RPMI7951 (cell line): ENCODE results near the gene ZNF319. TPM values are rescaled to one million over a fixed set of nuclear protein-coding genes. Genes with fewer than 3 reads are reported as not detected.

ENCODE experiments used
- DNase-seq: peaks from one replicate; pipeline ENCODE4 v3.0.0-alpha.2; 2012; ENCODE audit warnings: low read depth
- total RNA-seq: library from RNA; depleted of rRNA; stranded (reverse); fragments of >200 nt; shearing (Covaris generic); gene quantifications from 2 replicates; pipeline ENCODE4 v1.2.3, GENCODE V29; 2014; rRNA removed

ZNF319 gene
- total RNA-seq = 1.1 and 1.3 TPM in 2 replicates

- DNase-seq = no peak
Measured at GRCh38 chr16:57999971-58000705, at the start of gene ZNF319. Gene ZNF319 (minus strand): TSS chr16:58000672. CDS start chr16:57998265, 2,407 bp downstream.

- no peak for DNase-seq
Measured at GRCh38 chr16:58049232-58050185, 49.0 kb upstream of the ZNF319 start.

DNA sequence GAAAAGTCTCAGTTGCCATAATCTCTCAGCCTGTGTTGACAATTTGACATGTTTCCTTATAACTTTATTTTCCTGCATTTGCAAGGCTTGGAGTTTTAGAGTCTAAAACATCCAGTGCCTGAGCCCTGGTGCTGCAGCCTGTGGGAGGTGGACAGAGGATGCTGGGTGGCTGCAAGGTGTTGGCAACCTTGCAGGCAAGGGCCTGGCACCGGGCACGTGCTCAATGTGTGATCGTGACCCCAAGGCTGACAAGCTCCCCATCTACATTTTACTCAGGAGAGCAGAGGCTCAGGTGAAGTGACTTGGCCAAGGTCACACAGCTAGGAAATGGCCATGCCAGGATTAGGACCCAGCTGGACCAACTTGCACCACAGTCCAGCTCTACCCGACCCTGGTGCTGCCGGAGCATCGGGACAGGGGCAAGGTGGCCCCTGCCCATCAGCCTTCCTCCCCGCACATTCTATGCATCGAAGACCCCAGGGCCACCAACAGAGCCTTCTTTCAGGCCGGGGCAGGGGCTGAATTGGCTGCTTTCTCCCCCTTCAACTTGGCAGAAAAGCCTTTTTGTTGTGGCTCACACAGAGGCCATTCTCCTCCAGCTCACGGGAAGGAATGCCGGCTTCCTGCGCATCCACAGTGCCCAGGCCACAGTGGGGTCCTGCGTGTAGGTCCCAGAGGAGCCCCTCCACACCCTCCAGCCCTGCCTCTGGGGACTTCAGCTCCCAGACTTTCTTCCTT, 48.2 kb upstream of the ZNF319 start:
- DNase-seq = no peak

DNA sequence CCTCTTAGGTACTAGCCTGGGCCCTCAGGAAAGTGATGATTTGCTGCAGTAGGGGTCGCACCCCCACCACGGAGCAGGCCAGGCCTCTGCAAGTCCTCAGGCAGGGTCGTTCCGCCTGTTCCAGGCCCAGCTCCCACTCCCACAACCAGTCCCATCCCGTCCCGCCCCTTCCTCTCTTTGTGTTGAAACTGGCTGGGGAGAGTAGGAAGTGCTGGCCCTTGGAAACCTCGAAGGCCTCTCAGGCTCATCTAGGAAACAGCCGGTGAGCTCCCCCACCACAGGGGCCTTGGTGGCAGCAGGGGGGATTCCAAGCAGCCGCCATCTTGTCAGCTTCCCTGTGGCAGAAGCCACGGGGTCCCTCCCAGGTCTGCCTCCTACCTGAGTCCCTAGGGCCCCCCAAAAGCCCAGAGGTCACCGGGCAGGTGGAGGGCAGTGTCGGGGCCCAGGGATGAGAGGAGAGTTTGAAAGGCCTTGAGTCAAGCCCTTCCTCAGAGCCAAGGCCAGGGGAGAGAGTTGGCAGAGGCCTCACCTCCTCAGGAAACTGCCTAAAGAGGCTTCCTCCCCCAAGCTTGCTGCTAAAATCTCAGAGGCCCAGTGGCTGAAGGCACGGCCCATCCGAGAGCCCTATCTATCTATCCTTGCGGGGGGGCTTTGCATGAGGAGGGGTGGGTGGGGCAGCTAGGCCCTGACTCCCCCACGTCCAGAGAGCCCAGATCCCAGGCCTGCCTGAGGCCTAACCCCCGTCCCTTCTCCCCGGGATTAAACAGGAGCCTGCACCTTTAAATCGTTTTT, 47.3 kb upstream of the ZNF319 start:
- DNase-seq = no peak

- no peak for DNase-seq
Measured at GRCh38 chr16:58046936-58047335, 46.5 kb upstream of the ZNF319 start.

DNA sequence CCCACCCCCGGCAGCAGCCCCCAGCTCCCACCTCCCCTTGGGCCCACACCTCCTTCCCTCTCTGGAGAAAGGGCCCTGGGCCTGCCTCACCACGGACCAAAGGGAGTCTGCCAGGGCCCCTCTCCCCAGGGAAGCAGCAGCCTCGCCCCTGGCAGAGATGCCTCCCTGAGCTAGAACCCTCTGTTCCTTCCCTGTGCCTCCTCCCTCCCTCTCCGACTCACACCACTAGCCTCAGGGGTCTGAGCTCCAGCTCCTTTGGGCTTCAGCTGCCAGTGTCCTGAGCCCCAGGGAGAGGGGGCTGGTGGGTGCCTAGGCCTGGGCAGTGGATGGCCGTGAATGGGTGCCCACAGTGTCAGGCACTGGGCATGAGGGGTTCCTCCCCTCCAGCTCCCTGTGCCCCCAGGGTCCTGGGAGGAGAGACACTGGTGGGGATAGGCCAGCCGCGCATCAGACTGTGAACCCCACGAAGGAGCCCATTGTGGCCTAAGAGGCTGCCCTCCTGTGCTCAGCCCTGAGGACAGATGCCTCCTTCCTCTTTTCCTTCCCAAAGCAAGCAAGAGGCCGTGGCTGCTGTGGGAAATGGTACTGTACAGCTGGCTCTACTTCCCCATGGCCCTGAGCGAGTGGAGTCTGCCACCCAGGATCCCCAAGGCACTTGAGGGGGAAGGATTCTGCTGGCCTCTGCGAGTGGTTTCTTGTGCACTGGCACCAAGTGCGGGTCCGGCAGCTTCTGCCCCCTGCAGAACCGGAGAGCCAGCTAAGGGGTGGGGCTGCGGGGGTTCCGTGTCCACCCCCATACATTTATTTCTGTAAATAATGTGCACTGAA, 45.8 kb upstream of the ZNF319 start:
- no peak for DNase-seq

- DNase-seq = no peak
Measured at GRCh38 chr16:58045096-58045495, 44.6 kb upstream of the ZNF319 start.

- DNase-seq = no peak
Measured at GRCh38 chr16:58044266-58045019, 44.0 kb upstream of the ZNF319 start.

DNA sequence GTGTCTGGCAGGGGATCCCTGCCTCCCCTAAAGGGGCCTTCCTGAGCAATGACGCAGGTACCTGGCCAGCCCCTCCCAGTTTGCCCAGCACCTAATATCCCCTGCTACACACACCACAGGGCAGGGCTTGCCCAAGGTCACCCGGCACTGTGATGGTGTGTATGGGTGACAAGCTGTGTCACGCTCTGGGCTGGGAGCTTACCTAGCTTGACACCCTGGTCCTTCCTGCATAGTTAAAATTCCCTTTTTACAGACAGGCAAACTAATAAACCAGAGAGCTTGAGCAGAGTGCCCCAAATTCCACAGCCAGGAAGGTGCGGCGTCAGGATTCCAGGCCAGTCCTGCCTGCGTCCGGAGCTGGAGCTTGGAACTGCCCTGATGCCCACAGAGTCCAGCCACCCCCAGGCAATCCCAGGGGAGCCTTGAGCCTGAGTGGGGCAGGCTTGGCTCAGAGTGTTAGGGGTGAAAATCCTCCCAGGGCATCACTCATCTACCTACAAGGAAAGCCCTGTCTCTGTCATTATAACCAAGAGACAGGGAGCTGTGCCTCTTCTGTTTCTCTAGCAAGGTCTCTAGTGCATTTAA, 43.2 kb upstream of the ZNF319 start:
- no peak for DNase-seq

- DNase-seq = no peak
Measured at GRCh38 chr16:58042886-58043515, 42.5 kb upstream of the ZNF319 start.

DNA sequence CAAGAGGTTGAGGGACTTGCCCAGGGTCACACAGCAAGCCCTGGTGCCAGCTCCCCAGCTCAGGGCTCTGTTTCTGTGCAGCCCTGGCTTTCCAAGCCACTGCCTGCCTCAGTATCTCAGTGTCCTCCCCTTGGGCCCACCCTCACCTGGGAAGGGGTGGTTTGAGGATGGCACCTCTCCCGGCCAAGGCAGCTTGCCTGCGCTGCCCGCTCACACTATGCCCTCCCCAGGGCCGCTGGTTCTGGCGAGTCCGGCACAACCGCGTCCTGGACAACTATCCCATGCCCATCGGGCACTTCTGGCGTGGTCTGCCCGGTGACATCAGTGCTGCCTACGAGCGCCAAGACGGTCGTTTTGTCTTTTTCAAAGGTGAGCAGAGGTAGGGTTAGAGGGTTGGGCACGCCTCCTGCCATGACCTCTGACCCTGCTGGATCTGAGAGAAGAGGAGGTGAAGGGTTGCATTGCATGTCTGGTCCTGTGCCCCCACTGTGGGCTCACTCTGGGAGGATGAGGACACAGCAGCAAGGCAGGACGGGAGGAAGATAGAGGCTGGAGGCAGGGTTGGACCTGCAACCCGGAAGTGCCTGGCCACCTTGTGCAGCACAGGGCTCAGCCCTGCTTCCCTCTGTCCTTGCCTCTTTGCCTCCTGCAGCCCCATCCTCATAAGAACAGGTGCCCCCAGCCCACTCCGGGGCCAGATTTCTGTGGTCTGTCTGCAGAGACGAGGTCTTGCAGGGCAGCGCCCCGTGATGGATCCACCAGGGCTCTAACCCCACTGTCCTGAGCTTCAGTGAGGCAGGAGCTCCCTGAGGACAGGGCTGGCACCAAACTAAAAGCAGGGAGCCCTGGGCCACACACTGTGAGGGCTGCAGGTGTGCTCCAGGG, 41.8 kb upstream of the ZNF319 start:
- no peak for DNase-seq

GRCh38 chr16:58041628-58041955, 41.1 kb upstream of the ZNF319 start:
- DNase-seq = no peak

DNA sequence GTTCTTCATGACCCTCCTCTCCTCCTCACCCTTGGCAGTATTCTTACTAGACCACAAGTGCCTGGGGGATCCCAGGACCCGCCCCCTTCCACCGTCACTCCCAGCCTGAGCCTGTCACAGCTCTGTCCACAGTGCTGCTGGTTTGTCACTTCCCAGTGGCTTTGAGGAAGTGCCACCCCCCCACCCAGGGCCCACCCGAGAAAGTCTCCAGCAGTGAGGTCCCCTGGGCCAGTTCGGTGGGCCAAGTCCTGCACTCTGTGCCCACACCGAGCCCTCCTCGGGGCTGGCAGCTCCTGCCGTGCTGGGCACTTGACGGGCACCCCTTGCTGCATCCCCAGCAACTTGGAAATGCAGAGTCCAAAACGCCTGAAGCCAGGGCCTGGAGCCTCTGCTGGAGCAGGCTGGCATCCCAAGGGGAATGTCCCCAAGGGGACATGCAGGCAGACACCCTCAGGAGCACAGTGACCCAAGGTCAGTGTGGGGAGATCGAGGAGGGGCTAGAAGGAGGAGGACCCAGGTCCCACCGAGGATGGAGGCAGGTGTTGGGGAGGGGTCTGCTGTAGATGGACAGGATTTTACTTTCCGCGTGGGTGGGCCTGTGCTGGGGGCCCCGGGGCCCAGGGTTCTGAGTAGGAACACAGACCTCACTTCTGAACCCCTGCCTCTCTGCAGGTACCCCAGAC, 40.6 kb upstream of the ZNF319 start:
- DNase-seq = no peak

DNA sequence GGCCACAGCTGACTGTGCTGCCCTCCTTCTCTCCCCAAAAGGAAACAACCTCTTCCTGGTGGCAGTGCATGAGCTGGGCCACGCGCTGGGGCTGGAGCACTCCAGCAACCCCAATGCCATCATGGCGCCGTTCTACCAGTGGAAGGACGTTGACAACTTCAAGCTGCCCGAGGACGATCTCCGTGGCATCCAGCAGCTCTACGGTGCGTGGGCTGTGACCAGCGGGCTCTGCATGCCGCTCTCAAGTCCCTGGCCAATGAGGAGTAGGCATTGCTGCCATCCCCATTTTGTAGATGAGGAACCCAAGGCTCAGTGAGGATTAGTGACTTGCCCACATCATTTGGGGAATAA, 40.0 kb upstream of the ZNF319 start:
- DNase-seq = no peak

GRCh38 chr16:58039829-58040495, 39.5 kb upstream of the ZNF319 start:
- DNase-seq = no peak

DNA sequence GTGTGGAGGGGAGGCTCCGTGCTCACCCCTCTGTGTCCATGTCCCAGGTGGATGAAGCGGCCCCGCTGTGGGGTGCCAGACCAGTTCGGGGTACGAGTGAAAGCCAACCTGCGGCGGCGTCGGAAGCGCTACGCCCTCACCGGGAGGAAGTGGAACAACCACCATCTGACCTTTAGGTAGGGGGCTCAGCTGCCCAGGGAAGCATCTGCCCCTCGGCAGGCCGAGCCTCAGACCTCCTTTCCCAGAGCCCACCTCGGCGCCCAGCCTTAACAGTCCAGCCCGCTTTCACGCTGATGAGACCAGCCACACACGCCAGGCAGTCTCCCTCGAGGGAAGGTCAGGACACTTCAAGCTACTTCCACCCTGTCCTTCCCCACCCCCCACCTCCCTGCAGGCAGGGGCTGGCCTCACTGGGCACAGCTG, 37.8 kb upstream of the ZNF319 start:
- DNase-seq = no peak
